ENCODE results near the gene CD164L2.
A peak's percentile ranks its signal among the peaks of the same experiment; 100 is the strongest.
"Not testable (repeated sequence)": the region's sequence is repeated elsewhere in the genome, so short reads cannot be mapped to it uniquely, and the experiment has no call there.

The CD164L2 gene

GRCh38 chr1:27383039-27383605, at the start of gene CD164L2:
Gene CD164L2, minus strand, starts transcription at chr1:27383333. Its CDS starts 94 bp downstream, at chr1:27383239.
- no peak for DNase-seq

GRCh38 chr1:27432725-27433124, 49.6 kb upstream of the CD164L2 start:
- not testable (repeated sequence) for DNase-seq

- no peak for DNase-seq
Observed at GRCh38 chr1:27431601-27431940, 48.4 kb upstream of the CD164L2 start.

GRCh38 chr1:27430903-27431600, 47.9 kb upstream of the CD164L2 start:
- DNase-seq: no peak

- no peak for DNase-seq
Observed at GRCh38 chr1:27429029-27429425, 45.9 kb upstream of the CD164L2 start.

DNA sequence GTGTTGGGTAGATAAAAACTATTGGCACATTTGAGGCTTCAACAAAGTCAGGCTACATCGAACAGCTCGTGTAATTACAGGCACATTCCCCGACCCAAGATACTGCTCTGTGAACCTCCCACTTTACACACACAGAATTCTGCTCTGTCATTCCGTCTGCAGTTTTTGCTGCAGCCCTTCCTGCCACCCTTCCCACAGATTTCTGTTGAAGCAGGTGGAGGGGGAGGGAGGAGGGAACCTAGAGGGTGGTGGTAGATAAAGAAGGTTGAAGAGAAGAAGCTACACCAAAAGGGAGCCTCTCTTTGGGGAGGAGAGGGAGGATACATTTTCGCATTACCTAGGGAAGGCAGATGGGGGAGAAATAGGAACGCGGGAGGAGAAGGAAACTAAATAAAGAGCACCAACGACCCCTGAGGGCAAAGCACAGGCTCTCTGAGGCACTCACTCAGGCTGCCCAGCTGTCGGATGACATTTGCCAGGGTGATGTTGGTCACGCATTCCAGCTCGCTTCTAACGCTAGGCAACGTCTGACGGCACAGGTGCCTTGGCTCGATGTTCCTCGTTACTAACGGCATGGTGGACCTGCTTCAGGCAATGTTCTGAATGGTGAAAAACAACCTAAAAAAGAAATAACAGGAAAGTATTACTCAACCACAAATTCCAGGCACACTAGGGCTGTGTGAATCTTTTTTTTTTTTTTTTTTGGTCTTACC, 45.3 kb upstream of the CD164L2 start:
- peak; percentile 79 for DNase-seq

- no peak for DNase-seq
Observed at GRCh38 chr1:27427816-27428315, 44.7 kb upstream of the CD164L2 start.

DNA sequence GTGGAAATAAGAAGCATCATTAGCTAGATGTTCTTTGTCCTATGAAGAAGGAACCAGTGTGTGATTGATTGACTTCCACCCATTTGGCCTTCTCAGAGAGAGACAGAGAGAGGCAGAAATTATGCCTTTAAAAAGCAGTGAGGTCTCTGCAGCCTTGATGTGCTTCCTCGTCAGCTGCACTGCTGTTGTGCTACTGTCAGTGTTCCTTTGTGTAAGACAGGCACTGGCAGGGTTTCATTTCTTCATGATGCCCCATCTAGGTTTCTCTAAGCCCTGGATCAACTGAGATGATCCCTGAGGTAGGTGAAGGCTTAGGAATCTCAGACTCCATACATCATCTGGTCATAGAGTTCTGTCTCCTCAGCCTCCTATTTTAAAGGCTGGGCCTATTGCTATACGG, 44.2 kb upstream of the CD164L2 start:
- no peak for DNase-seq

- DNase-seq: no peak
Observed at GRCh38 chr1:27423709-27424108, 40.6 kb upstream of the CD164L2 start.

DNA sequence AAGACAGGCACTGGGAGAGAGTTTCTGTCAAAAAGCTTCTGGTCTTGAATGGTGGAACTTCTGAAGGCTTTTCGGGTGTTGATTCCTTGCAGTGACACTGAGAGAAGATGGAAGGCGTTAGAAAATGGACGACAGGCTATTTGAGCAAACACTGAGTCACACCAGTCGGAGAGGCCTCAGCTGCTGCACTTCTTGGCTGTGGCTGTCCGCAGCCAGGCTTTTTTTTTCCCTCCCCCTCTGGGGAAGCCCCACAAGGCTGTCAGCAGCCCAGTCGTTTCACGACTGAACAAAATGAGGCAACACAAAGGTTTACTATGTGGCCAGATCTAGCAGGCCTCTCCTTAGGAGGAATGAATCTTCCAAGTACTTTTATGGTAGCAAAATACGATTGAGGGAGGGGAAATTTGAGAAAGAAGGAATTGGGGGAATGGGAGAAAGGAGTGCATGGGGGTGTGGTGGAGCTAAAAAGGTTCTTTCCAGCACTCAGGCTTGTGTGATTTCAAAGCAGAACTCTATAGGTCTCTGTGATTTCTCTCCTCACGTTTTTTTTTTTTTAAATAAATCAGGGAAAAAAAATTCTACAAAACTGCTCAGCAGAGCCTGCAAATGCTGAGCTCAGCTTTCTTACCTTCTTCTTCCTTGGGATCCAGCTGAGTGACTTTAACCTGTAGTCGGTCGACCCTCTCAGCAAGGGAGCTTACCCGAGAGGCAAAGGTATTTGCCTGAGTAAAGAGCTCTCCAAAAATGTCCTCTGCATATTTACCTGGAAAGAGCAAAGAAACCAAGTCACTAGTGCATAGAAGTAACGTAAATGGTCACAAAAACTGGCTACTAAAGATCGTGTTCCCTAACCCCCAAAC, 35.4 kb upstream of the CD164L2 start:
- no peak for DNase-seq

DNA sequence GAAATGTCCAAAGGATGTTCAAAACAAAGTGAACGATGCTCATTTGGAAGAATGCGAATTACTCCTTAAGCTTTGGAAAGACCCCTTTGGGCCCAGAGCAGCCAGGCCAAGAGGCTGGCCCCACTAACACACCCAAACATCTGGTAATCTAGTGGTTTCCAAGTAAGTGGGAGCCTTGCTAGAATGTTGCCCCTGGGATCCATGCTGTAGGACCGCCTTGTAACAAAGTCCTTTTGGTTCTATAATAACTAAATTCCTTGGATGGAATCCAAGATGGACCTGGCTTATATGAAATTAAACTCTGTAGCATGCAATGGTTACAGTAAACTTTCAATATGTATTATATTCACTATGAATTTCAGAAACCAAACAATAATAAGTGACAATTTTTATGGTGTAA, 34.6 kb upstream of the CD164L2 start:
- DNase-seq: no peak

- DNase-seq: peak; percentile 17
Observed at GRCh38 chr1:27416387-27417111, 33.4 kb upstream of the CD164L2 start.

DNA sequence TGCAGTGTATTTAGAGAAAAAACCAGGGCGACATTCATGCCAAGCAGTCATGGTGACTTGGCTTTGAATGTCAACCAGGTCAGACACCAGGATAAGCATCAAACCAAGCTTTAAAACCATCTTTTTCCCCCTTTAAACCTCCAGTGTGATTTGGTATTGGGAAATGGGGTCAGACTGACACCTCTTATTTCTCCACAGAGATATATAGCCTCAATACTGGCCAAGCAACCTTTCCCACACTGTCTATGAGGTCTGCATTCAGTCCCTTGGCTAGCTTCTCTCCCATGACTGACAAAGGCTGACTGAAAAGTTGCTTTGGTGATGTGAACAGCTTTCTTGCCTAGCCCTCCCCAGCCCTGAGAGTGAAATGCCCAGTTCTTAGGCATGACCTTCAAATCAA, 31.0 kb upstream of the CD164L2 start:
- no peak for DNase-seq

DNA sequence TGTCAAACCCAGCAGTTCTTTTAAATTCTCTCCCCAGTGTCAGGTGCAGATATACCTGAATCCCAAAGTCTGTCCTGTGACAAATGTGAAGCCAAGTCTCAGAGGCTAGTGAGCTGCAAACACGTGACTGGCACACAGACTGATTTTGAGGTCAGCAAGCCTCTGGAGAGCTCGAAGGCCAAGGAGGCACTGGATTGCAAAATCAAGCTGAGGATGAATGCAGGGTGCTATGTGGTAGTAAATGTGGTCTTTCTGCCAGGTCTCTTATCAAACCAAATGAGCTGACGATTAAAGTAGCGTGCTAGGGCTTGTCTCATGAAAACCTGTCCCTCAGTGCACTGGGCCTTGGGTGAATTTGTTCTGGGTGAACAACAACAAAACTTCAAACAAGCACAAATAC, 29.9 kb upstream of the CD164L2 start:
- DNase-seq: no peak

DNA sequence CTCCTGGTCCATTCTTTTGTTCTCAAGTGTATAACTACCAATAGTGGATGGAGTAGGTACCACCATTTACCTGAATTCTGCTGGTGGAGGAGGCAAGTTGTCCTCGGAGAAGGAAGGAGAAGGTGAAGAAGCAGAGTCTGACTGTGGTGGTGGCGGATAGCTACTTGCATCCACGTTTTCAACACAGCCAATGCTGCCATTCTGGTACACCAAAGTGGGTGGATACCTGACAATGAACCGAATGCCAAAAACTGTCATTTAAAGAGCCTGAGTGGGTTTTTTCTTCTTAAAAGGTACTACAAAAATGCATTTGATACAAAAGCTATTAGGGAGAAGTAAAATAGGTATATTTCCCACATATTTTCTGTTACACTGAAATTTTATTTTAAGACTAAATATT, 29.4 kb upstream of the CD164L2 start:
- DNase-seq: no peak

DNA sequence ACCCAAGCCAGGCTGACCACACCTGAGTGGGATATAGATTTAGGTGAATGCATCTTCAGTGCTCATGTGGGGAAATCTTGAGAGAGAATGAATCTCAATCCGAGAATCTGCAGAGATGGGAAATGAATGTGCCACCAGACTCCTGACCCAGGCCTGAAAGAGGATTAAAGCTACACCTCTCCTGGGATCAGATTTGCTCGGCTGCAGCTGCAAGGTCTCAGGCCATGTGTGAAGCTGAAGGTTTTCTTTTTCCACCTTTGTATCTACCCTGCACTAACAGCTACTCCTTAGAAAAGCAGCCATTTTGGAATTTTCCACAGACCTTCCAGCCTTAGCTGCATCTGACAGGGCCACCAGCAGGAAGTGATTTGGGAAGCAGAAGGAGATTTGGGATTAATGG, 27.6 kb upstream of the CD164L2 start:
- no peak for DNase-seq

GRCh38 chr1:27409669-27410068, 26.5 kb upstream of the CD164L2 start:
- DNase-seq: no peak

- DNase-seq: no peak
Observed at GRCh38 chr1:27408151-27408550, 25.0 kb upstream of the CD164L2 start.

GRCh38 chr1:27406791-27407190, 23.7 kb upstream of the CD164L2 start:
- not testable (repeated sequence) for DNase-seq

GRCh38 chr1:27406362-27406680, 23.2 kb upstream of the CD164L2 start:
- no peak for DNase-seq

DNA sequence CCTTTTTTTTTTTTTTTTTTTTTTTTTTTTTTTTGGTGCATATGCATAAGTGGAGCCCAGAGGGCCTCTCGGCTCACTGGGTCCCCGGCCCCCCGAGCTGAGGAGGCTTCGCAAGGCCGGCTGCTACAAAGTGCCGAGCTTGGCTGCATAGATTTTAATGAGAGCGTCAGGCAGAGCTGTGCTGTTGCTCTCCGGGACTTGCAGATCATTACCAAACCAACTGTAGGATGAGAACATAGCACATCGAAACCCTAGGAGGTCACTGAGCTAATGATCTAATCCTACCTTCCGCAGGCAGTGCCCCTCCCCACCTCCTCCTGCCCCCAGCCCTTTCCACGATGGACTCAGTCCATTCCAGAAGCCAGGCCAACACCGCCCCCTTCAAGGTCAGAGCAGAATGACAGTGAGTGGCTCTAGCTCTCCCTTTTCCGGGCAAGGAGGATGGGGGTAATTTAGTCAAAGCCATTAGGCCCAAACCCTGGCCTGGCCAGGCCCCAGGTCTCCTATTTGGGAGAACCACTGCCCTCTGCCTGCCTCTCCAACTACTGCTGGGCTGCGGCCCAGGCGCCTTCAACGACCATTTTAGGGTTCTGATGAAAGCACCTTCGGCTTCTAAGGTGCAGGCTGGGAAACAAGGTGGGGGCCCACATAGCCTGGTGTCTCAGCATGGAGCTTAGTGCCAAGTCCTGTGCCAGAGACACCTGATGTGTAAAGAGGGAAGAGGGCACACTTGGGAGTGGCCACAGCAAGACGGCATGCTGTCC, 22.6 kb upstream of the CD164L2 start:
- DNase-seq: not testable (repeated sequence)

DNA sequence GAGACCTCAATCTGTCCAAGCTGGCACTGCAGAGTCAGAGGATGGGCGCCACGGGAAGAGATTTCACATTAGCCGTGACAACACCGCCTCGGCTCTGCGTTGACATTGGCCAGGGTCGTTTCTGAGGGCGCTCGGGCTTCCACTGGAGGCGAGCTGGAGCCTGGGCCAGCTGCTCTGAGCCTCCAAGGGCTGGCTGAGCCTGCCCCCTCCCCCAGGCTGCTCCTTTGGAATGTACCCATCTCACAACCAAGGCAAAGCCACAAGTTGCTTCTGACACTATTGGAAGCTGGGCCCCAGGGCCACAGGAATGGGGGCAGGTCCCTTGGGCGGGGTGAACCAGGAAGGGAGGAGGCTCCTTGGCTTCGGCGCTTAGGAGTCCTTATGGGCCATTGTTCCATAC, 21.9 kb upstream of the CD164L2 start:
- no peak for DNase-seq

All from DMS79 treated with DMSO at 0.1 percent for 48 hours (cell line).